K562 (cell line): ENCODE results near the gene CD300H. TPM values are rescaled to one million over a fixed set of nuclear protein-coding genes. Genes with fewer than 3 reads are reported as not detected.

Source experiments
- ATAC-seq: fragments of 200-7000 bp; cut with Tn5 transposase; 3 replicates; pipeline ENCODE4 v1.9.1; 2020; ENCODE audit warnings: moderate library complexity
- BruUV-seq: library from RNA; stranded (reverse); fragments of 400-500 nt; replicated peaks from 2 replicates; lab custom pipeline; 2021; lab: Mats Ljungman, UMichigan
- CTCF ChIA-PET: fragments of 300-600 bp; formaldehyde crosslinking; extraction: SDS; loops from one replicate; lab custom pipeline; 2021; ENCODE audit warnings: low intra/inter-chr PET ratio; lab: Yijun Ruan, JAX
- POLR2A ChIA-PET: fragments of 300-600, 350-650 bp; sonication (Branson Sonifier 250); formaldehyde crosslinking; extraction: SDS; loops from one replicate; lab custom pipeline; 2021; ENCODE audit warnings: antibody characterized with exemption, inconsistent platforms; lab: Yijun Ruan, JAX
- DNase-seq, 4 experiments: peaks; one replicate each; pipeline versions ENCODE4 v3.0.0 to v3.0.0-alpha.2; 2011 to 2018; ENCODE audit warnings: low spot score in 3 of 4, mixed read lengths in 3 of 4; ENCODE audit errors: extremely low read depth in 1 of 4
- FAIRE-seq: peaks from 2 replicates; lab custom pipeline; 2011; peaks lifted over from hg19 to GRCh38; lab: Jason Lieb, UNC
- H2AFZ ChIP-seq: 2 replicates; pipeline ENCODE4 v1.6.0; 2011; ENCODE audit warnings: low read depth, low read length, control low read depth, inconsistent platforms
- H3K27ac ChIP-seq: fragments of 200-600 bp; 3 replicates; pipeline ENCODE4 v1.8.0; 2011; ENCODE audit warnings: low read depth, mild to moderate bottlenecking, control low read depth, inconsistent platforms, low read length, moderate library complexity, mixed read lengths; ENCODE audit errors: extremely low read depth
- H3K27me3 ChIP-seq, 2 experiments: fragments of 300-600 bp in 1 of 2; 2 replicates in 1 of 2; 3 replicates in 1 of 2; pipeline versions ENCODE4 v1.6.0 to v1.8.0; 2011; ENCODE audit warnings: inconsistent platforms in 2 of 2, low read length in 2 of 2, mild to moderate bottlenecking in 1 of 2, mixed read lengths in 1 of 2, moderate library complexity in 1 of 2; ENCODE audit not compliant: control insufficient read depth in 2 of 2, insufficient read depth in 2 of 2
- H3K36me3 ChIP-seq: fragments of 300-600 bp; 3 replicates; pipeline ENCODE4 v1.8.0; 2011; ENCODE audit warnings: mild to moderate bottlenecking, low read length, inconsistent platforms; ENCODE audit not compliant: control insufficient read depth, insufficient read depth
- H3K4me1 ChIP-seq, 2 experiments: fragments of 200-600 bp in 1 of 2; replicated peaks in 1 of 2; 2 replicates in 1 of 2; 3 replicates in 1 of 2; pipeline versions ENCODE4 v1.5.1 to v1.8.0; 2011; ENCODE audit warnings: inconsistent platforms in 2 of 2, low read length in 2 of 2, mild to moderate bottlenecking in 1 of 2, mixed read lengths in 1 of 2, moderate library complexity in 1 of 2; ENCODE audit not compliant: control insufficient read depth in 2 of 2, insufficient read depth in 2 of 2
- H3K4me2 ChIP-seq: 2 replicates; pipeline ENCODE4 v1.6.1; 2011; ENCODE audit warnings: low read length, control low read depth, inconsistent platforms, mixed read lengths; ENCODE audit not compliant: insufficient read depth
- H3K4me3 ChIP-seq: fragments of 200-600 bp; sonication (generic), shearing (Covaris generic); 2 replicates; pipeline ENCODE4 v1.5.1; 2016; ENCODE audit warnings: control low read depth, inconsistent platforms
- H3K79me2 ChIP-seq: fragments of 200-600 bp; 3 replicates; pipeline ENCODE4 v1.8.0; 2011; ENCODE audit warnings: low read length, inconsistent platforms; ENCODE audit not compliant: control insufficient read depth, insufficient read depth
- H3K9ac ChIP-seq, 2 experiments: 2 replicates each; pipeline versions ENCODE4 v1.6.0 to v1.6.1; 2011; ENCODE audit warnings: low read depth in 2 of 2, low read length in 2 of 2, control low read depth in 1 of 2, inconsistent platforms in 1 of 2, mild to moderate bottlenecking in 1 of 2, mixed read lengths in 1 of 2; ENCODE audit not compliant: insufficient read depth in 1 of 2
- H3K9me1 ChIP-seq: one replicate; pipeline ENCODE4 v1.6.0; 2011; ENCODE audit warnings: inconsistent platforms, mild to moderate bottlenecking, low read length, moderate library complexity; ENCODE audit not compliant: control insufficient read depth, insufficient read depth
- H3K9me3 ChIP-seq: replicated peaks from 2 replicates; pipeline ENCODE4 v1.5.1; 2011; ENCODE audit warnings: low read depth, low read length, inconsistent platforms; ENCODE audit not compliant: control insufficient read depth, insufficient read depth
- H4K20me1 ChIP-seq: replicated peaks from 2 replicates; pipeline ENCODE4 v1.6.1; 2011; ENCODE audit warnings: low read length, inconsistent platforms, mixed read lengths; ENCODE audit not compliant: control insufficient read depth, insufficient read depth
- BHLHE40 ChIP-seq: IDR thresholded peaks from 2 replicates; pipeline ENCODE4 v1.6.1; 2011; ENCODE audit warnings: low read length, improper control_type of control experiment
- MCM2 ChIP-seq: fragments of 450-650 bp; IDR thresholded peaks from 2 replicates; pipeline ENCODE4 v1.6.1; 2017; ENCODE audit warnings: low read depth, mild to moderate bottlenecking
- MEF2D ChIP-seq: conservative IDR thresholded peaks from 2 replicates; pipeline ENCODE4 v1.6.1; 2016; ENCODE audit warnings: low read depth, missing genetic modification characterization, missing compliant biosample characterization
- NR1H2 ChIP-seq: sonication (generic); formaldehyde crosslinking; IDR thresholded peaks from 2 replicates; pipeline ENCODE4 v1.4.0; 2020; ENCODE audit warnings: mild to moderate bottlenecking, missing genetic modification reagents
- TAF1 ChIP-seq: IDR thresholded peaks from 2 replicates; pipeline ENCODE4 v1.6.1; 2011; ENCODE audit warnings: mild to moderate bottlenecking, low read length, moderate library complexity; ENCODE audit not compliant: insufficient read depth, control insufficient read depth, severe bottlenecking; ENCODE audit errors: extremely low read depth
- TAL1 ChIP-seq: fragments of 450-650 bp; IDR thresholded peaks from 2 replicates; pipeline ENCODE4 v1.6.1; 2016; ENCODE audit warnings: mild to moderate bottlenecking
- ZNF561 ChIP-seq: fragments of 450-650 bp; formaldehyde crosslinking; conservative IDR thresholded peaks from 2 replicates; pipeline ENCODE4 v1.4.0; 2020; ENCODE audit warnings: mild to moderate bottlenecking, moderate library complexity
- ZNF696 ChIP-seq: fragments of 250-450 bp; sonication (Bioruptor Pico); conservative IDR thresholded peaks from 2 replicates; pipeline ENCODE4 v1.4.0; 2020; ENCODE audit warnings: mild to moderate bottlenecking, moderate library complexity
- ZNF79 ChIP-seq: fragments of 250-450 bp; sonication (Bioruptor Pico); IDR thresholded peaks from 2 replicates; pipeline ENCODE4 v1.4.0; 2020; ENCODE audit warnings: low read depth, mild to moderate bottlenecking, moderate library complexity
- WGBS: fragments of 100-300 bp; shearing (Covaris generic); methylation state at CpG from one replicate; pipeline ENCODE4 v1.1.6; 2016; ENCODE audit warnings: low coverage, mixed read lengths; ENCODE audit not compliant: insufficient coverage; ENCODE audit errors: missing lambda C conversion rate; 5-methylcytosine and 5-hydroxymethylcytosine counted together
- in situ Hi-C: fragments of 300-500 bp; cut with MboI; formaldehyde crosslinking; loops from 4 replicates; pipeline ENCODE4 v1.15.0; 2018; ENCODE audit warnings: inconsistent platforms, mixed read lengths
- intact Hi-C: fragments of 100-400 bp; cut with micrococcal nuclease; formaldehyde crosslinking; loops from 2 replicates; pipeline ENCODE4 v1.14.2; 2022
- polyA plus RNA-seq, 8 experiments: library from polyadenylated mRNA; depleted of rRNA in 4 of 8; stranded (reverse) in 5 of 8; unstranded in 3 of 8; fragments of >200 nt; fragmentation: Nextera tagmentation in 2 of 8; fragmentation: Illumina TruSeq in 1 of 8; extraction: Ambion mirVana in 2 of 8; extraction: Trizol in 1 of 8; gene quantifications; 2 replicates each; pipeline versions ENCODE4 v1.2.1 to v1.2.3, GENCODE V29; 2011 to 2014; ENCODE audit warnings: inconsistent platforms in 1 of 8, missing spikeins in 1 of 8
- total RNA-seq, 7 experiments: library from RNA; depleted of rRNA in 6 of 7; stranded (reverse); fragments of >200 nt in 6 of 7; fragmentation: Illumina TruSeq in 2 of 7; extraction: Trizol in 2 of 7; gene quantifications; 2 replicates each; pipeline versions ENCODE4 v1.2.1 to v1.2.3, GENCODE V29; 2011 to 2021; ENCODE audit warnings: low replicate concordance in 1 of 7
- TF ChIP-seq, protein P1 (sequence below), 3 experiments: IDR thresholded peaks in 2 of 3; conservative IDR thresholded peaks in 1 of 3; 2 replicates each; pipeline ENCODE4 v1.5.1; 2011 to 2012; ENCODE audit warnings: low read length in 3 of 3, mild to moderate bottlenecking in 3 of 3, control low read depth in 2 of 3, improper control_type of control experiment in 1 of 3, inconsistent platforms in 1 of 3, low read depth in 1 of 3, mixed read lengths in 1 of 3, moderate library complexity in 1 of 3; ENCODE audit not compliant: insufficient read depth in 2 of 3
- TF ChIP-seq, protein P2 (sequence below), 2 experiments: fragments of 250-450 bp in 1 of 2; fragments of 450-650 bp in 1 of 2; sonication (Bioruptor Pico) in 1 of 2; IDR thresholded peaks; 2 replicates each; pipeline versions ENCODE4 v1.6.1 to v1.8.0; 2016 to 2021; ENCODE audit warnings: mild to moderate bottlenecking in 2 of 2, moderate library complexity in 2 of 2, missing compliant biosample characterization in 1 of 2, missing genetic modification characterization in 1 of 2
- TF ChIP-seq, protein P3 (sequence below): fragments of 200-400 bp; formaldehyde crosslinking; IDR thresholded peaks from 2 replicates; pipeline ENCODE4 v1.6.1; 2017; ENCODE audit warnings: mild to moderate bottlenecking, low read depth, low read length, moderate library complexity
- TF ChIP-seq, protein P4 (sequence below): fragments of 250-450 bp; sonication (Bioruptor Pico); IDR thresholded peaks from 2 replicates; pipeline ENCODE4 v1.5.0; 2021; ENCODE audit warnings: mild to moderate bottlenecking, borderline replicate concordance

The CD300H gene
- total and polyA plus RNA-seq, 9 of the 15 experiments (the other 6 are each of a cell fraction or from before 2014, with no cell fraction given): not detected

DNA sequence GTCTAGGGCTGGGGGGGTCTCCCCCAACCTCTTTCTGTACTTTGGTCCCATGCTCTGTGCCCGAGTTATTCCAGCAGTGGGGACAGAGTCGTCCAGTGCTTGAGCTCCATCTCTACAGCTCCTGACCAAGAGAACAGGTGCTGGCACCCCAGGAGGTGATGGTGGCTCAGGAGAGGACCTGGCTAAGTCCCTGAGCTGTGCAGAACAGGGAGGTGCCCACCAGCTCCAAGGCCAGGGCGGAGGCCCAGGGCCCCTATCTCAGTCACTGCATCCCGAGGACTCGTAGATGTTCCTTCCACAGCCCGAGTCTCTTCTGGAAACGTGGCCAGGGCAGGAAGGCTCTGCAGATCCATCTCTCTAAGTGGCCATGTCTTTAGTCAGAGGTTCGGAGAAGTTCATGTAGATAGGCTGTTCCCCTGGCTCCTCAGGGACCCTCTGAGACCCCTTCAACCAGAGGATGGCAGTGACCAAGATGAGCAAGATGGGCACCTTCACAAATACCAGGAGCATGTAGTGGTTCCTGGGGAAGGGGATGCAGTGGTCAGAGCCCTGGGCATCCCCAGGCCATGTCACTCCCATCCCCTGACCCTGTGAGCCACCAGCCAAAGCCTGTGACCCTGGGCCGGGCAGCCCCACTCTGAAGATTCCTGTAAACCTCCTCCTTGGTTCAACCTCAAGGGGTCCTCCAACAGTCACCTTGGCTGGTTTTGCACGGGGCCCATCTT is 44.8 kb downstream of the CD300H start (continued):
- TF ChIP-seq, protein P1, sequence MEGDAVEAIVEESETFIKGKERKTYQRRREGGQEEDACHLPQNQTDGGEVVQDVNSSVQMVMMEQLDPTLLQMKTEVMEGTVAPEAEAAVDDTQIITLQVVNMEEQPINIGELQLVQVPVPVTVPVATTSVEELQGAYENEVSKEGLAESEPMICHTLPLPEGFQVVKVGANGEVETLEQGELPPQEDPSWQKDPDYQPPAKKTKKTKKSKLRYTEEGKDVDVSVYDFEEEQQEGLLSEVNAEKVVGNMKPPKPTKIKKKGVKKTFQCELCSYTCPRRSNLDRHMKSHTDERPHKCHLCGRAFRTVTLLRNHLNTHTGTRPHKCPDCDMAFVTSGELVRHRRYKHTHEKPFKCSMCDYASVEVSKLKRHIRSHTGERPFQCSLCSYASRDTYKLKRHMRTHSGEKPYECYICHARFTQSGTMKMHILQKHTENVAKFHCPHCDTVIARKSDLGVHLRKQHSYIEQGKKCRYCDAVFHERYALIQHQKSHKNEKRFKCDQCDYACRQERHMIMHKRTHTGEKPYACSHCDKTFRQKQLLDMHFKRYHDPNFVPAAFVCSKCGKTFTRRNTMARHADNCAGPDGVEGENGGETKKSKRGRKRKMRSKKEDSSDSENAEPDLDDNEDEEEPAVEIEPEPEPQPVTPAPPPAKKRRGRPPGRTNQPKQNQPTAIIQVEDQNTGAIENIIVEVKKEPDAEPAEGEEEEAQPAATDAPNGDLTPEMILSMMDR (IDR thresholded peaks at IDR 0.05 in 2 of 3, conservative IDR thresholded peaks at IDR 0.05 in 1 of 3; ENCODE audit: insufficient read depth in 2 of 3, low read depth in 1 of 3, low read length in 3 of 3): no peak
- TF ChIP-seq BHLHE40 (no peak), TAL1 (no peak), ZNF561 (CRISPR knock-in tag) (no peak), ZNF79 (no peak)

DNA sequence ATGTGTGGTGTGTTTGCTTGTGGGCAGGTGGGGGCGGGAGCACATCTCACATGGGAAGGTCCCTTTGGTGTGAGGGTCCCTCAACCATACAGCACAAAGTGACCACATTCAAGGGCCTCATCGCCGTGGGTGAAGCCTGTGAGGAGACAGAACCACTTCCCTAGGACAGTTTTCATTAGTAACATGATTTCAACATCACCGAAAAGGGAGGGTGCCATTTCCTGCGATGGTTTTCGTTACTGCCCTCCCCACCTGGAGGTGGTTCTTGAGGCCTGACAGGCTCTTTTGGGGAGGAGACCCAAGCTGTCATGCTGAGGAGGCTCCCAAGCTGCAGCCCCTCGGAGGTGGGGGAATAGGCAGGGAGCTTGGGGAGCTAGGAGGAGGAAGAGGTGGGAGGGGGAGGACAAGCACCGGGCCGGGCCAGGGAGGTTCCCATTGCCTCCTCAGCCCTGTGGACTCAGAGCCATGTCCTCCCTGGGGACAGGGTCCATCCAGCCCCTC is 45.6 kb downstream of the CD300H start:
- H4K20me1 ChIP-seq: no peaks in the 10 kb centered on the region
- DNase-seq (no peak), FAIRE-seq (no peak), ATAC-seq (no peak)
- no TSS peak for BruUV-seq
- ChIA-PET CTCF (no interaction called here), POLR2A (no interaction called here)
- TF ChIP-seq NR1H2 (no peak), ZNF696 (CRISPR knock-in tag) (no peak), TAF1 (no peak), MEF2D (tag) (no peak), MCM2 (no peak)
- TF ChIP-seq, protein P2, sequence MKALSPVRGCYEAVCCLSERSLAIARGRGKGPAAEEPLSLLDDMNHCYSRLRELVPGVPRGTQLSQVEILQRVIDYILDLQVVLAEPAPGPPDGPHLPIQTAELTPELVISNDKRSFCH (CRISPR knock-in tag; IDR thresholded peaks at IDR 0.05): no peak
- TF ChIP-seq, protein P2 (tag; IDR thresholded peaks at IDR 0.05): no peak
- TF ChIP-seq, protein P3, sequence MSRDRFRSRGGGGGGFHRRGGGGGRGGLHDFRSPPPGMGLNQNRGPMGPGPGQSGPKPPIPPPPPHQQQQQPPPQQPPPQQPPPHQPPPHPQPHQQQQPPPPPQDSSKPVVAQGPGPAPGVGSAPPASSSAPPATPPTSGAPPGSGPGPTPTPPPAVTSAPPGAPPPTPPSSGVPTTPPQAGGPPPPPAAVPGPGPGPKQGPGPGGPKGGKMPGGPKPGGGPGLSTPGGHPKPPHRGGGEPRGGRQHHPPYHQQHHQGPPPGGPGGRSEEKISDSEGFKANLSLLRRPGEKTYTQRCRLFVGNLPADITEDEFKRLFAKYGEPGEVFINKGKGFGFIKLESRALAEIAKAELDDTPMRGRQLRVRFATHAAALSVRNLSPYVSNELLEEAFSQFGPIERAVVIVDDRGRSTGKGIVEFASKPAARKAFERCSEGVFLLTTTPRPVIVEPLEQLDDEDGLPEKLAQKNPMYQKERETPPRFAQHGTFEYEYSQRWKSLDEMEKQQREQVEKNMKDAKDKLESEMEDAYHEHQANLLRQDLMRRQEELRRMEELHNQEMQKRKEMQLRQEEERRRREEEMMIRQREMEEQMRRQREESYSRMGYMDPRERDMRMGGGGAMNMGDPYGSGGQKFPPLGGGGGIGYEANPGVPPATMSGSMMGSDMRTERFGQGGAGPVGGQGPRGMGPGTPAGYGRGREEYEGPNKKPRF: no peak
- TF ChIP-seq, protein P4, sequence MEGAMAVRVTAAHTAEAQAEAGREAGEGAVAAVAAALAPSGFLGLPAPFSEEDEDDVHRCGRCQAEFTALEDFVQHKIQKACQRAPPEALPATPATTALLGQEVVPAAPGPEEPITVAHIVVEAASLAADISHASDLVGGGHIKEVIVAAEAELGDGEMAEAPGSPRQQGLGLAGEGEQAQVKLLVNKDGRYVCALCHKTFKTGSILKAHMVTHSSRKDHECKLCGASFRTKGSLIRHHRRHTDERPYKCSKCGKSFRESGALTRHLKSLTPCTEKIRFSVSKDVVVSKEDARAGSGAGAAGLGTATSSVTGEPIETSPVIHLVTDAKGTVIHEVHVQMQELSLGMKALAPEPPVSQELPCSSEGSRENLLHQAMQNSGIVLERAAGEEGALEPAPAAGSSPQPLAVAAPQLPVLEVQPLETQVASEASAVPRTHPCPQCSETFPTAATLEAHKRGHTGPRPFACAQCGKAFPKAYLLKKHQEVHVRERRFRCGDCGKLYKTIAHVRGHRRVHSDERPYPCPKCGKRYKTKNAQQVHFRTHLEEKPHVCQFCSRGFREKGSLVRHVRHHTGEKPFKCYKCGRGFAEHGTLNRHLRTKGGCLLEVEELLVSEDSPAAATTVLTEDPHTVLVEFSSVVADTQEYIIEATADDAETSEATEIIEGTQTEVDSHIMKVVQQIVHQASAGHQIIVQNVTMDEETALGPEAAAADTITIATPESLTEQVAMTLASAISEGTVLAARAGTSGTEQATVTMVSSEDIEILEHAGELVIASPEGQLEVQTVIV (CRISPR knock-in tag): no peak
- in situ Hi-C loops: no loop called here
- no peak overlapping the region for H3K27ac ChIP-seq
- H3K4me1 ChIP-seq: no peaks in the 10 kb centered on the region
- peaks cover 11 to 51% of the 10 kb centered on the region in 2 experiments; a peak in 3 of 5 replicates for H3K27me3 ChIP-seq
- intact Hi-C loops: no loop called here
- H3K9ac ChIP-seq: no peak overlapping the region
- H3K79me2 ChIP-seq: no peaks in the 10 kb centered on the region
- H3K9me3 ChIP-seq: no peaks in the 10 kb centered on the region
- H3K4me3 ChIP-seq: no peak overlapping the region
- WGBS: 7% methylated on average over 6 of the region's 9 CpGs
- H3K4me2 ChIP-seq: no peak overlapping the region
- no peak overlapping the region for H2AFZ ChIP-seq
- no peaks in the 10 kb centered on the region for H3K36me3 ChIP-seq
- no peaks in the 10 kb centered on the region for H3K9me1 ChIP-seq
